HepG2 (cell line): ENCODE data around the gene MSGN1. TPM values are rescaled to one million over a fixed set of nuclear protein-coding genes. Genes with fewer than 3 reads are reported as not detected.
A peak's percentile ranks its signal among the peaks of the same experiment; 100 is the strongest.

Experiments used
- ATAC-seq: fragments of 200-7000 bp; cut with Tn5 transposase; 3 replicates; pipeline ENCODE4 v1.9.1; 2020; ENCODE audit warnings: mild to moderate bottlenecking, moderate library complexity
- BruUV-seq: library from RNA; stranded (reverse); fragments of 400-500 nt; replicated peaks from 2 replicates; lab custom pipeline; 2021; lab: Mats Ljungman, UMichigan
- CTCF ChIA-PET: fragments of 300-600 bp; formaldehyde crosslinking; extraction: SDS; loops from one replicate; lab custom pipeline; 2021; ENCODE audit warnings: low total read pairs, inconsistent platforms, low intra/inter-chr PET ratio; lab: Yijun Ruan, JAX
- POLR2A ChIA-PET: fragments of 350-600 bp; sonication (Branson Sonifier 250); formaldehyde crosslinking; loops from one replicate; lab custom pipeline; 2020; ENCODE audit warnings: antibody characterized with exemption, inconsistent platforms; lab: Yijun Ruan, JAX
- DNase-seq: peaks from one replicate; pipeline ENCODE4 v3.0.0-alpha.2; 2015; ENCODE audit warnings: low spot score
- FAIRE-seq: peaks from 3 replicates; lab custom pipeline; 2011; peaks lifted over from hg19 to GRCh38; lab: Jason Lieb, UNC
- H2AFZ ChIP-seq: one replicate; pipeline ENCODE4 v1.6.1; 2011; ENCODE audit warnings: low read length, inconsistent platforms
- H3K27ac ChIP-seq: fragments of 300-600 bp; 3 replicates; pipeline ENCODE4 v1.8.0; 2011; ENCODE audit warnings: mixed run types, mild to moderate bottlenecking, mixed read lengths, low read length, inconsistent platforms; ENCODE audit not compliant: insufficient read depth; ENCODE audit errors: extremely low read length
- H3K27me3 ChIP-seq, 2 experiments: fragments of 200-600 bp in 1 of 2; 2 replicates in 1 of 2; 3 replicates in 1 of 2; pipeline versions ENCODE4 v1.6.0 to v1.8.0; 2011; ENCODE audit warnings: low read length in 2 of 2, mild to moderate bottlenecking in 2 of 2, moderate library complexity in 2 of 2, inconsistent platforms in 1 of 2; ENCODE audit not compliant: insufficient read depth in 2 of 2, control insufficient read depth in 1 of 2
- H3K36me3 ChIP-seq, 2 experiments: fragments of 200-600 bp in 1 of 2; replicated peaks in 1 of 2; 2 replicates in 1 of 2; 3 replicates in 1 of 2; pipeline versions ENCODE4 v1.5.1 to v1.8.0; 2011; ENCODE audit warnings: low read length in 2 of 2, inconsistent platforms in 1 of 2; ENCODE audit not compliant: insufficient read depth in 2 of 2, control insufficient read depth in 1 of 2
- H3K4me1 ChIP-seq: 2 replicates; pipeline ENCODE4 v1.5.1; 2012; ENCODE audit warnings: low read length, inconsistent platforms; ENCODE audit not compliant: insufficient read depth
- H3K4me2 ChIP-seq: 2 replicates; pipeline ENCODE4 v1.6.0; 2011; ENCODE audit warnings: low read depth, low read length, inconsistent platforms
- H3K4me3 ChIP-seq, 3 experiments: fragments of 200-600 bp in 1 of 3; sonication (generic), shearing (Covaris generic) in 1 of 3; replicated peaks in 1 of 3; 2 replicates each; pipeline ENCODE4 v1.5.1; 2011 to 2016; ENCODE audit warnings: low read length in 3 of 3, inconsistent platforms in 2 of 3, low read depth in 2 of 3, mild to moderate bottlenecking in 2 of 3, control low read depth in 1 of 3, mixed read lengths in 1 of 3; ENCODE audit not compliant: insufficient read depth in 1 of 3
- H3K79me2 ChIP-seq: one replicate; pipeline ENCODE4 v1.6.1; 2011; ENCODE audit warnings: low read length, inconsistent platforms; ENCODE audit not compliant: insufficient read depth
- H3K9ac ChIP-seq: 2 replicates; pipeline ENCODE4 v1.6.0; 2011; ENCODE audit warnings: mild to moderate bottlenecking, low read depth, low read length, inconsistent platforms; ENCODE audit not compliant: insufficient read depth
- H3K9me3 ChIP-seq: 2 replicates; pipeline ENCODE4 v1.5.1; 2012; ENCODE audit warnings: mild to moderate bottlenecking, low read length
- H4K20me1 ChIP-seq: 2 replicates; pipeline ENCODE4 v1.6.0; 2011; ENCODE audit warnings: inconsistent platforms, mild to moderate bottlenecking, low read length, moderate library complexity; ENCODE audit not compliant: insufficient read depth
- BHLHE40 ChIP-seq: IDR thresholded peaks from 2 replicates; pipeline ENCODE4 v1.6.1; 2011; ENCODE audit warnings: low read length, improper control_type of control experiment
- GABPB1 ChIP-seq: IDR thresholded peaks from 2 replicates; pipeline ENCODE4 v1.6.1; 2016; ENCODE audit warnings: mild to moderate bottlenecking, missing genetic modification reagents, moderate library complexity, missing compliant biosample characterization
- GTF2F1 ChIP-seq: fragments of 150-350 bp; IDR thresholded peaks from 2 replicates; pipeline ENCODE4 v1.6.1; 2014; ENCODE audit warnings: low read length
- HIC2 ChIP-seq: sonication (generic); formaldehyde crosslinking; IDR thresholded peaks from 2 replicates; pipeline ENCODE4 v1.9.0; 2022; ENCODE audit warnings: low read depth, missing genetic modification reagents
- HNF4A ChIP-seq: sonication (generic); formaldehyde crosslinking; IDR thresholded peaks from 2 replicates; pipeline ENCODE4 v1.4.0; 2020; ENCODE audit warnings: missing genetic modification reagents
- HNF4G ChIP-seq, 2 experiments: sonication (generic) in 1 of 2; formaldehyde crosslinking in 1 of 2; IDR thresholded peaks; 2 replicates each; pipeline versions ENCODE4 v1.4.0 to v1.6.1; 2011 to 2020; ENCODE audit warnings: borderline replicate concordance in 2 of 2, low read depth in 2 of 2, mild to moderate bottlenecking in 2 of 2, low read length in 1 of 2, missing genetic modification reagents in 1 of 2, moderate library complexity in 1 of 2
- KLF6 ChIP-seq: IDR thresholded peaks from 2 replicates; pipeline ENCODE4 v1.8.0; 2016; ENCODE audit warnings: missing biosample characterization, missing genetic modification reagents
- MAF1 ChIP-seq: sonication (generic); formaldehyde crosslinking; IDR thresholded peaks from 2 replicates; pipeline ENCODE4 v1.5.0; 2020; ENCODE audit warnings: missing genetic modification reagents, borderline replicate concordance
- NBN ChIP-seq: fragments of 450-650 bp; conservative IDR thresholded peaks from 2 replicates; pipeline ENCODE4 v1.6.1; 2017
- ZNF367 ChIP-seq: sonication (generic); formaldehyde crosslinking; IDR thresholded peaks from 2 replicates; pipeline ENCODE4 v1.4.0; 2020; ENCODE audit warnings: missing genetic modification reagents, borderline replicate concordance
- ZNF383 ChIP-seq: sonication (generic); formaldehyde crosslinking; IDR thresholded peaks from 2 replicates; pipeline ENCODE4 v1.4.0; 2020; ENCODE audit warnings: missing genetic modification reagents, mild to moderate bottlenecking, borderline replicate concordance
- ZNF777 ChIP-seq: sonication (generic); formaldehyde crosslinking; IDR thresholded peaks from 2 replicates; pipeline ENCODE4 v1.4.0; 2020; ENCODE audit warnings: missing genetic modification reagents
- WGBS: methylation state at CpG from one replicate; pipeline ENCODE4 v1.1.6; 2017; ENCODE audit warnings: low lambda C conversion rate; 5-methylcytosine and 5-hydroxymethylcytosine counted together
- in situ Hi-C: cut with HindIII; loops from 2 replicates; pipeline ENCODE4 v1.10.0; 2017; ENCODE audit warnings: low pct_unique_long_range_greater_than_20kb; ENCODE audit not compliant: extremely low pct_ligation_motif_present
- intact Hi-C: fragments of 100-400 bp; cut with micrococcal nuclease; formaldehyde crosslinking; loops from one replicate; pipeline ENCODE4 v1.10.0; 2022; ENCODE audit not compliant: unreplicated experiment
- polyA plus RNA-seq, 8 experiments: library from polyadenylated mRNA; depleted of rRNA in 3 of 8; stranded (reverse) in 7 of 8; unstranded in 1 of 8; fragments of >200 nt; fragmentation: Illumina TruSeq in 4 of 8; extraction: Trizol in 4 of 8; gene quantifications; 2 replicates each; pipeline versions ENCODE4 v1.2.1 to v1.2.3, GENCODE V29; 2011 to 2016; ENCODE audit warnings: low read depth in 4 of 8, missing spikeins in 1 of 8, mixed read lengths in 1 of 8; ENCODE audit not compliant: insufficient read depth in 1 of 8
- total RNA-seq, 5 experiments: library from RNA; depleted of rRNA; stranded (reverse); fragments of >200 nt; fragmentation: Illumina TruSeq; extraction: Trizol; gene quantifications; 2 replicates each; pipeline ENCODE4 v1.2.3, GENCODE V29; 2016; ENCODE audit warnings: low read depth in 1 of 5
- TF ChIP-seq, protein P1 (sequence below): sonication (generic); formaldehyde crosslinking; IDR thresholded peaks from 2 replicates; pipeline ENCODE4 v1.4.0; 2020; ENCODE audit warnings: low read depth, missing genetic modification reagents
- TF ChIP-seq, protein P2 (sequence below): sonication (generic); formaldehyde crosslinking; IDR thresholded peaks from 2 replicates; pipeline ENCODE4 v1.8.1; 2023; ENCODE audit warnings: mild to moderate bottlenecking, missing genetic modification reagents

MSGN1 gene
- total and polyA plus RNA-seq, 2 of the 13 experiments (the other 11 are each of a cell fraction or from before 2014, with no cell fraction given), result not detected

GRCh38 chr2:17799301-17800120 is 16.7 kb upstream of the MSGN1 start (continued):
- TF ChIP-seq ZNF383 (CRISPR knock-in tag), result no peak
- TF ChIP-seq ZNF777 (CRISPR knock-in tag), result no peak
- TF ChIP-seq NBN, result no peak
- no peak for TF ChIP-seq KLF6 (CRISPR knock-in tag)
- no peak for TF ChIP-seq BHLHE40
- TF ChIP-seq HIC2 (CRISPR knock-in tag), result no peak

DNA sequence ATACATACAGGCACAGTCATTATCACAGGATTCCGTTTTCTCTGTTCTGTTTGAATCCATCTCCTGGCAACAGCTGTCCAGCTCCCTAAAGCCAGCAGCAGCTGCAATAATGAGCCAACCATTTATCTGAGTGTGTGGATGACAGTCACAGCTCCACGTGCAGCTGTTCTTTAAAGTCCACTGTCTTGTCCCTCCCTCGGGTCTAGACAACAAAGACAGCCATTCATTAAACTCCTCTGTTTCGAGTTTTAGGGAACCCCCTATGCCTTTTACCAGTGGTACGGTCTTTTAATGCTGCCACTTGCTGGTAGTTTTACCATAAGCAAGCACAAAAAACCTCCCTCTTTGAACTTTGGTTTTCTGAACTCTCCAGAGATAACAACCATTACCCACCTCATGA is 16.0 kb upstream of the MSGN1 start:
- Histone ChIP-seq H3K27me3 (peaks cover 0 to 10% of the 10 kb centered on the region in 2 experiments; a peak in 2 of 5 replicates), H3K9me3 (no peaks in the 10 kb centered on the region), H4K20me1 (no peaks in the 10 kb centered on the region), H3K36me3 (no peaks in the 10 kb centered on the region), H3K79me2 (no peaks in the 10 kb centered on the region), H3K4me3 (no peak overlapping the region), H3K9ac (no peak overlapping the region), H3K27ac (no peak overlapping the region), H3K4me2 (peak overlapping the region; percentile 46), H3K4me1 (peaks cover 24% of the 10 kb centered on the region), H2AFZ (no peak overlapping the region)
- ATAC-seq (peak; percentile 88), DNase-seq (peak; percentile 76), FAIRE-seq (peak; percentile 86)
- WGBS, result 0% methylated on average over 5 of the region's 5 CpGs
- intact Hi-C loops, result no loop called here
- in situ Hi-C loops, result no loop called here
- ChIA-PET CTCF (no interaction called here), POLR2A (no interaction called here)
- no TSS peak for BruUV-seq
- TF ChIP-seq GTF2F1 (no peak), HNF4G (IDR thresholded peaks at IDR 0.05; ENCODE audit: borderline replicate concordance, low read depth, low read length) (peak; percentile 15; the same call in 1 of the 2 replicates), HNF4G (CRISPR knock-in tag; IDR thresholded peaks at IDR 0.05; ENCODE audit: borderline replicate concordance, low read depth) (no peak), HNF4A (CRISPR knock-in tag) (peak; percentile 59; the same call in 1 of the 2 replicates), GABPB1 (CRISPR knock-in tag) (no peak), MAF1 (CRISPR knock-in tag) (no peak), ZNF367 (CRISPR knock-in tag) (peak; percentile 87; the same call in 1 of the 2 replicates)
- TF ChIP-seq, protein P1, sequence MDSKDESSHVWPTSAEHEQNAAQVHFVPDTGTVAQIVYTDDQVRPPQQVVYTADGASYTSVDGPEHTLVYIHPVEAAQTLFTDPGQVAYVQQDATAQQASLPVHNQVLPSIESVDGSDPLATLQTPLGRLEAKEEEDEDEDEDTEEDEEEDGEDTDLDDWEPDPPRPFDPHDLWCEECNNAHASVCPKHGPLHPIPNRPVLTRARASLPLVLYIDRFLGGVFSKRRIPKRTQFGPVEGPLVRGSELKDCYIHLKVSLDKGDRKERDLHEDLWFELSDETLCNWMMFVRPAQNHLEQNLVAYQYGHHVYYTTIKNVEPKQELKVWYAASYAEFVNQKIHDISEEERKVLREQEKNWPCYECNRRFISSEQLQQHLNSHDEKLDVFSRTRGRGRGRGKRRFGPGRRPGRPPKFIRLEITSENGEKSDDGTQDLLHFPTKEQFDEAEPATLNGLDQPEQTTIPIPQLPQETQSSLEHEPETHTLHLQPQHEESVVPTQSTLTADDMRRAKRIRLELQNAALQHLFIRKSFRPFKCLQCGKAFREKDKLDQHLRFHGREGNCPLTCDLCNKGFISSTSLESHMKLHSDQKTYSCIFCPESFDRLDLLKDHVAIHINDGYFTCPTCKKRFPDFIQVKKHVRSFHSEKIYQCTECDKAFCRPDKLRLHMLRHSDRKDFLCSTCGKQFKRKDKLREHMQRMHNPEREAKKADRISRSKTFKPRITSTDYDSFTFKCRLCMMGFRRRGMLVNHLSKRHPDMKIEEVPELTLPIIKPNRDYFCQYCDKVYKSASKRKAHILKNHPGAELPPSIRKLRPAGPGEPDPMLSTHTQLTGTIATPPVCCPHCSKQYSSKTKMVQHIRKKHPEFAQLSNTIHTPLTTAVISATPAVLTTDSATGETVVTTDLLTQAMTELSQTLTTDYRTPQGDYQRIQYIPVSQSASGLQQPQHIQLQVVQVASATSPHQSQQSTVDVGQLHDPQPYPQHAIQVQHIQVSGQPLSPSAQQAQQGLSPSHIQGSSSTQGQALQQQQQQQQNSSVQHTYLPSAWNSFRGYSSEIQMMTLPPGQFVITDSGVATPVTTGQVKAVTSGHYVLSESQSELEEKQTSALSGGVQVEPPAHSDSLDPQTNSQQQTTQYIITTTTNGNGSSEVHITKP, result peak; percentile 96
- TF ChIP-seq, protein P2, sequence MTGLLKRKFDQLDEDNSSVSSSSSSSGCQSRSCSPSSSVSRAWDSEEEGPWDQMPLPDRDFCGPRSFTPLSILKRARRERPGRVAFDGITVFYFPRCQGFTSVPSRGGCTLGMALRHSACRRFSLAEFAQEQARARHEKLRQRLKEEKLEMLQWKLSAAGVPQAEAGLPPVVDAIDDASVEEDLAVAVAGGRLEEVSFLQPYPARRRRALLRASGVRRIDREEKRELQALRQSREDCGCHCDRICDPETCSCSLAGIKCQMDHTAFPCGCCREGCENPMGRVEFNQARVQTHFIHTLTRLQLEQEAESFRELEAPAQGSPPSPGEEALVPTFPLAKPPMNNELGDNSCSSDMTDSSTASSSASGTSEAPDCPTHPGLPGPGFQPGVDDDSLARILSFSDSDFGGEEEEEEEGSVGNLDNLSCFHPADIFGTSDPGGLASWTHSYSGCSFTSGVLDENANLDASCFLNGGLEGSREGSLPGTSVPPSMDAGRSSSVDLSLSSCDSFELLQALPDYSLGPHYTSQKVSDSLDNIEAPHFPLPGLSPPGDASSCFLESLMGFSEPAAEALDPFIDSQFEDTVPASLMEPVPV (CRISPR knock-in tag), result no peak
